Endothelial cell of umbilical vein (primary cell): ENCODE data around the gene PMVK.

Experiments
- EZH2 ChIP-seq: IDR thresholded peaks from 2 replicates; pipeline ENCODE4 v1.6.1; 2012; ENCODE audit warnings: borderline replicate concordance, low read depth, mild to moderate bottlenecking, moderate library complexity, low read length, inconsistent platforms; ENCODE audit not compliant: severe bottlenecking
- FOS ChIP-seq: IDR thresholded peaks from 2 replicates; pipeline ENCODE4 v1.6.1; 2011; ENCODE audit warnings: mild to moderate bottlenecking, low read length, moderate library complexity, borderline replicate concordance; ENCODE audit not compliant: insufficient read depth
- GATA2 ChIP-seq: IDR thresholded peaks from 2 replicates; pipeline ENCODE4 v1.7.0; 2011; ENCODE audit warnings: low read depth, mild to moderate bottlenecking, moderate library complexity, mixed read lengths, low read length; ENCODE audit not compliant: insufficient read length, insufficient read depth
- JUN ChIP-seq: IDR thresholded peaks from 2 replicates; pipeline ENCODE4 v1.6.1; 2011; ENCODE audit warnings: borderline replicate concordance, low read depth; ENCODE audit not compliant: insufficient read length, insufficient read depth
- MYC ChIP-seq: IDR thresholded peaks from one replicate; pipeline ENCODE4 v1.6.1; 2011; ENCODE audit warnings: mild to moderate bottlenecking, low read depth, low read length
- POLR2A ChIP-seq: IDR thresholded peaks from 2 replicates; pipeline ENCODE4 v1.6.1; 2012; ENCODE audit warnings: low read depth, mild to moderate bottlenecking, control low read depth, low read length
- POLR2AphosphoS5 ChIP-seq: IDR thresholded peaks from 2 replicates; pipeline ENCODE4 v1.6.1; 2012; ENCODE audit warnings: low read depth, mild to moderate bottlenecking, control low read depth, low read length, moderate library complexity; ENCODE audit not compliant: insufficient read depth
- TF ChIP-seq, protein P1 (sequence below), 2 donors: IDR thresholded peaks; 1 replicate in 1 of 2; 2 replicates in 1 of 2; pipeline ENCODE4 v1.5.1; 2011; ENCODE audit warnings: low read length in 2 of 2, mild to moderate bottlenecking in 2 of 2, moderate library complexity in 2 of 2, control low read depth in 1 of 2, inconsistent platforms in 1 of 2, low read depth in 1 of 2; ENCODE audit not compliant: insufficient read depth in 1 of 2; ENCODE audit errors: extremely low read depth in 1 of 2

DNA sequence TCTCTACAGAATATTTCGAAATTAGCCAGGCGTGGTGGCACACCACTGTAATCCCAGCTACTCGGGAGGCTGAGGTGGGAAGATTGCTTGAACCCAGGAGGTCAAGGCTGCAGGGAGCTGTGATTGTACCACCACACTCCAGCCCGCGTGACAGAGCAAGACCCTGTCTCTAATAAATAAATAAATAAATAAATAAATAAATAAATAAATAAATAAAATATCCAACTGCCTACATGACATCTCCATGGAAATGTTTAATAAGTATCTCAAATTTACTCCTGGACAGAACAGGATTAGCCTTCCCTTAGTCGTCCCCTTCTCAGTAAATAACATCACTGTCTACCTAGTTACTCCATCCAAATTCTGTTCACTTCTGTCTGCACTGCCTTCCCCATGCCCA lies 37.5 kb downstream of the PMVK start:
- no peak for TF ChIP-seq EZH2
- TF ChIP-seq, protein P1, sequence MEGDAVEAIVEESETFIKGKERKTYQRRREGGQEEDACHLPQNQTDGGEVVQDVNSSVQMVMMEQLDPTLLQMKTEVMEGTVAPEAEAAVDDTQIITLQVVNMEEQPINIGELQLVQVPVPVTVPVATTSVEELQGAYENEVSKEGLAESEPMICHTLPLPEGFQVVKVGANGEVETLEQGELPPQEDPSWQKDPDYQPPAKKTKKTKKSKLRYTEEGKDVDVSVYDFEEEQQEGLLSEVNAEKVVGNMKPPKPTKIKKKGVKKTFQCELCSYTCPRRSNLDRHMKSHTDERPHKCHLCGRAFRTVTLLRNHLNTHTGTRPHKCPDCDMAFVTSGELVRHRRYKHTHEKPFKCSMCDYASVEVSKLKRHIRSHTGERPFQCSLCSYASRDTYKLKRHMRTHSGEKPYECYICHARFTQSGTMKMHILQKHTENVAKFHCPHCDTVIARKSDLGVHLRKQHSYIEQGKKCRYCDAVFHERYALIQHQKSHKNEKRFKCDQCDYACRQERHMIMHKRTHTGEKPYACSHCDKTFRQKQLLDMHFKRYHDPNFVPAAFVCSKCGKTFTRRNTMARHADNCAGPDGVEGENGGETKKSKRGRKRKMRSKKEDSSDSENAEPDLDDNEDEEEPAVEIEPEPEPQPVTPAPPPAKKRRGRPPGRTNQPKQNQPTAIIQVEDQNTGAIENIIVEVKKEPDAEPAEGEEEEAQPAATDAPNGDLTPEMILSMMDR (IDR thresholded peaks at IDR 0.05; ENCODE audit: extremely low read depth in 1 of 2, insufficient read depth in 1 of 2, low read depth in 1 of 2, low read length in 2 of 2): no peak
- TF ChIP-seq POLR2AphosphoS5: no peak
- TF ChIP-seq POLR2A: no peak
- TF ChIP-seq FOS: no peak
- TF ChIP-seq GATA2: no peak
- TF ChIP-seq MYC: no peak
- no peak for TF ChIP-seq JUN
